ENCODE data around the gene DAND5.

DAND5 gene

GRCh38 chr19:12969292-12969988 is at the start of gene DAND5:
Gene DAND5 (plus strand): TSS chr19:12969576. CDS start chr19:12969661, 85 bp downstream.
- no peak for DNase-seq (ENCODE audit: low read depth, low spot score)
- H3K4me1 ChIP-seq (ENCODE audit: insufficient read depth, insufficient read length), result peaks cover 10% of the 10 kb centered on the region
- no peaks in the 10 kb centered on the region for H3K27me3 ChIP-seq (ENCODE audit: insufficient read depth, insufficient read length)
- H3K4me3 ChIP-seq (ENCODE audit: insufficient read length, low read depth), result no peak within 1 kb of the TSS
- H3K9ac ChIP-seq (ENCODE audit: insufficient read length, low read depth), result peak within 1 kb of the TSS; percentile 62
- H3K36me3 ChIP-seq (ENCODE audit: insufficient read depth, insufficient read length, low read length), result no peaks in the 10 kb centered on the region
- no peaks in the 10 kb centered on the region for H3K9me3 ChIP-seq (ENCODE audit: insufficient read depth, low read length)
- no peak for TF ChIP-seq SUZ12 (IDR thresholded peaks at IDR 0.05; ENCODE audit: extremely low read depth, insufficient read depth, insufficient read length)
- no peak for TF ChIP-seq YY1 (IDR thresholded peaks at IDR 0.05; ENCODE audit: insufficient read depth, insufficient read length)
- no peak for TF ChIP-seq ZNF274 (IDR thresholded peaks at IDR 0.05; ENCODE audit: low read depth, low read length)

- Histone ChIP-seq H3K4me1 (ENCODE audit: insufficient read depth, insufficient read length) (peaks cover 2% of the 10 kb centered on the region), H3K36me3 (ENCODE audit: insufficient read depth, insufficient read length, low read length) (peaks cover 40% of the 10 kb centered on the region), H3K4me3 (ENCODE audit: insufficient read length, low read depth) (no peak overlapping the region), H3K9ac (ENCODE audit: insufficient read length, low read depth) (no peak overlapping the region), H3K27me3 (ENCODE audit: insufficient read depth, insufficient read length) (peaks cover 8% of the 10 kb centered on the region), H3K9me3 (ENCODE audit: insufficient read depth, low read length) (peaks cover 9% of the 10 kb centered on the region; the same call in 1 of the 2 replicates)
- DNase-seq (ENCODE audit: low read depth, low spot score), result no peak
- TF ChIP-seq ZNF274 (IDR thresholded peaks at IDR 0.05; ENCODE audit: low read depth, low read length), result no peak
- TF ChIP-seq SUZ12 (IDR thresholded peaks at IDR 0.05; ENCODE audit: extremely low read depth, insufficient read depth, insufficient read length), result no peak
- no peak for TF ChIP-seq YY1 (IDR thresholded peaks at IDR 0.05; ENCODE audit: insufficient read depth, insufficient read length)
These were observed 48.3 kb upstream of the DAND5 start for GRCh38 chr19:12921047-12921446.

GRCh38 chr19:12922959-12923358 is 46.4 kb upstream of the DAND5 start:
- no peak for DNase-seq (ENCODE audit: low read depth, low spot score)
- Histone ChIP-seq H3K9ac (ENCODE audit: insufficient read length, low read depth) (no peak overlapping the region), H3K27me3 (ENCODE audit: insufficient read depth, insufficient read length) (peaks cover 7% of the 10 kb centered on the region), H3K4me3 (ENCODE audit: insufficient read length, low read depth) (no peak overlapping the region), H3K4me1 (ENCODE audit: insufficient read depth, insufficient read length) (peaks cover 2% of the 10 kb centered on the region), H3K36me3 (ENCODE audit: insufficient read depth, insufficient read length, low read length) (peaks cover 52% of the 10 kb centered on the region), H3K9me3 (ENCODE audit: insufficient read depth, low read length) (peaks cover 9% of the 10 kb centered on the region; the same call in 1 of the 2 replicates)
- no peak for TF ChIP-seq YY1 (IDR thresholded peaks at IDR 0.05; ENCODE audit: insufficient read depth, insufficient read length)
- TF ChIP-seq SUZ12 (IDR thresholded peaks at IDR 0.05; ENCODE audit: extremely low read depth, insufficient read depth, insufficient read length), result no peak
- no peak for TF ChIP-seq ZNF274 (IDR thresholded peaks at IDR 0.05; ENCODE audit: low read depth, low read length)

- Histone ChIP-seq H3K4me3 (ENCODE audit: insufficient read length, low read depth) (no peak overlapping the region), H3K9me3 (ENCODE audit: insufficient read depth, low read length) (no peaks in the 10 kb centered on the region), H3K4me1 (ENCODE audit: insufficient read depth, insufficient read length) (no peaks in the 10 kb centered on the region), H3K27me3 (ENCODE audit: insufficient read depth, insufficient read length) (no peaks in the 10 kb centered on the region), H3K36me3 (ENCODE audit: insufficient read depth, insufficient read length, low read length) (peaks cover 70% of the 10 kb centered on the region), H3K9ac (ENCODE audit: insufficient read length, low read depth) (no peak overlapping the region)
- TF ChIP-seq YY1 (IDR thresholded peaks at IDR 0.05; ENCODE audit: insufficient read depth, insufficient read length) (no peak), SUZ12 (IDR thresholded peaks at IDR 0.05; ENCODE audit: extremely low read depth, insufficient read depth, insufficient read length) (no peak), ZNF274 (IDR thresholded peaks at IDR 0.05; ENCODE audit: low read depth, low read length) (no peak)
- DNase-seq (ENCODE audit: low read depth, low spot score), result no peak
These were observed 44.6 kb upstream of the DAND5 start for GRCh38 chr19:12924621-12925310.

GRCh38 chr19:12930002-12930645 is 39.3 kb upstream of the DAND5 start:
- no peak for TF ChIP-seq SUZ12 (IDR thresholded peaks at IDR 0.05; ENCODE audit: extremely low read depth, insufficient read depth, insufficient read length)
- Histone ChIP-seq H3K9me3 (ENCODE audit: insufficient read depth, low read length) (no peaks in the 10 kb centered on the region), H3K4me1 (ENCODE audit: insufficient read depth, insufficient read length) (no peaks in the 10 kb centered on the region), H3K27me3 (ENCODE audit: insufficient read depth, insufficient read length) (no peaks in the 10 kb centered on the region), H3K36me3 (ENCODE audit: insufficient read depth, insufficient read length, low read length) (peaks cover 61% of the 10 kb centered on the region), H3K9ac (ENCODE audit: insufficient read length, low read depth) (peak overlapping the region; percentile 0), H3K4me3 (ENCODE audit: insufficient read length, low read depth) (no peak overlapping the region)
- DNase-seq (ENCODE audit: low read depth, low spot score), result no peak

GRCh38 chr19:12932392-12933286 is 36.7 kb upstream of the DAND5 start:
- Histone ChIP-seq H3K9ac (ENCODE audit: insufficient read length, low read depth) (peak overlapping the region; percentile 95), H3K4me1 (ENCODE audit: insufficient read depth, insufficient read length) (no peaks in the 10 kb centered on the region), H3K27me3 (ENCODE audit: insufficient read depth, insufficient read length) (no peaks in the 10 kb centered on the region), H3K9me3 (ENCODE audit: insufficient read depth, low read length) (no peaks in the 10 kb centered on the region), H3K4me3 (ENCODE audit: insufficient read length, low read depth) (peak overlapping the region; percentile 95), H3K36me3 (ENCODE audit: insufficient read depth, insufficient read length, low read length) (peaks cover 42% of the 10 kb centered on the region)
- no peak for DNase-seq (ENCODE audit: low read depth, low spot score)
- TF ChIP-seq YY1 (IDR thresholded peaks at IDR 0.05; ENCODE audit: insufficient read depth, insufficient read length) (no peak), SUZ12 (IDR thresholded peaks at IDR 0.05; ENCODE audit: extremely low read depth, insufficient read depth, insufficient read length) (no peak), ZNF274 (IDR thresholded peaks at IDR 0.05; ENCODE audit: low read depth, low read length) (no peak)

Measured in NT2/D1 (cell line).